GM20000 (cell line): ENCODE measurements around the gene ASMTL.
"Not testable (repeated sequence)": the region's sequence is repeated elsewhere in the genome, so short reads cannot be mapped to it uniquely, and the experiment has no call there.

Experiments
- DNase-seq: peaks from one replicate; pipeline ENCODE4 v3.0.0; 2012; ENCODE audit warnings: low spot score
- TF ChIP-seq, protein P1 (sequence below): IDR thresholded peaks from 2 replicates; pipeline ENCODE4 v1.5.1; 2012; ENCODE audit warnings: mild to moderate bottlenecking, control low read depth; ENCODE audit errors: extremely low read depth, missing control alignments

Gene ASMTL

DNA sequence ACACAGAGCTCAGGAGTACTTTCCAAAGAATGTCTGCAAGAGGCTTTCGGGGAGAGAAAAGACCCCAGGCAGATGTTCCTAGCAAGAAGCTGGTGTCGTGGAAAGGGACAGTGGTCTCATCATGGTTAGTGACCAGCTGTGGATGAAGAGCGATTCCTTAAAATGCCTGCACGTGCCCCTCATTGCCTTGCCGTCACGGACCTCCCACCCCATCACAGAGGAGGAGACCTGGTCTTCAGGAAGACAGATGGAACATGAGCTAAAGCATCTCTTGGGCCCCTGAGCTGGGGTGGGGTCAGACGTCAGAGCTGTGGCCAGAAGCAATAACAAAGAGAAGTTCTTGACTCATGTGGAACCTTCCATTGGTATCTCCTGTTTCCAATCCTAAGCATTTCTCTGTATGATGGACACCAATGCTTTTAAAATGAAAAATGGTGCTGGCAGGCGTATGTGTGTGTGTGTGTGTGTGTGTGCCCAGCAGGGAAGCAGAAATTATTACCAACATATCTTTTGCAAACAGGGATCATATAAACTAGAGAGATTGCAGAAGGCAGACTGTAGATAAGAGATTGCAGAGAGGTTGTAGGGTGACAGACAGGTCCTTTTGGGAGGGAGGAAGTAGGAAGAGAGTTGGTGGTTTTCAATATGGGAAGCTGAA, 25.2 kb upstream of the ASMTL start:
- TF ChIP-seq, protein P1, sequence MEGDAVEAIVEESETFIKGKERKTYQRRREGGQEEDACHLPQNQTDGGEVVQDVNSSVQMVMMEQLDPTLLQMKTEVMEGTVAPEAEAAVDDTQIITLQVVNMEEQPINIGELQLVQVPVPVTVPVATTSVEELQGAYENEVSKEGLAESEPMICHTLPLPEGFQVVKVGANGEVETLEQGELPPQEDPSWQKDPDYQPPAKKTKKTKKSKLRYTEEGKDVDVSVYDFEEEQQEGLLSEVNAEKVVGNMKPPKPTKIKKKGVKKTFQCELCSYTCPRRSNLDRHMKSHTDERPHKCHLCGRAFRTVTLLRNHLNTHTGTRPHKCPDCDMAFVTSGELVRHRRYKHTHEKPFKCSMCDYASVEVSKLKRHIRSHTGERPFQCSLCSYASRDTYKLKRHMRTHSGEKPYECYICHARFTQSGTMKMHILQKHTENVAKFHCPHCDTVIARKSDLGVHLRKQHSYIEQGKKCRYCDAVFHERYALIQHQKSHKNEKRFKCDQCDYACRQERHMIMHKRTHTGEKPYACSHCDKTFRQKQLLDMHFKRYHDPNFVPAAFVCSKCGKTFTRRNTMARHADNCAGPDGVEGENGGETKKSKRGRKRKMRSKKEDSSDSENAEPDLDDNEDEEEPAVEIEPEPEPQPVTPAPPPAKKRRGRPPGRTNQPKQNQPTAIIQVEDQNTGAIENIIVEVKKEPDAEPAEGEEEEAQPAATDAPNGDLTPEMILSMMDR: no peak
- DNase-seq: no peak

DNA sequence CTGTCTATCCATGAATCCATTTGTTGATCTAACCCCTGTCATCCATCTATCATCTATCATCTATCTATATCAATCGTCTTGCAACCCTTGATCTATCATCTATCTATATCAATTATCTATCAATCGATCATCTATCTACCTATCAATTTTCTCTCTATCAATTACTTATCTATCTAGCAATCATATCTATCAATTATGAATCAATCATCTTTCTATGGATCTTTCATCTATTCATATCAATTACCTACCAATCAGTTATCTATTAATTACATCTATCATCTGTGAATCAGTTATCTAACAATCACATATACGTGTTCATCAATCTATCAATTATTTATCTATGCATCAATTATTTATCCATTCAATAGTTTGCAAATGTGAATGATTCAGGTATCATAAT, 24.5 kb upstream of the ASMTL start:
- no peak for DNase-seq
- TF ChIP-seq, protein P1: no peak

DNA sequence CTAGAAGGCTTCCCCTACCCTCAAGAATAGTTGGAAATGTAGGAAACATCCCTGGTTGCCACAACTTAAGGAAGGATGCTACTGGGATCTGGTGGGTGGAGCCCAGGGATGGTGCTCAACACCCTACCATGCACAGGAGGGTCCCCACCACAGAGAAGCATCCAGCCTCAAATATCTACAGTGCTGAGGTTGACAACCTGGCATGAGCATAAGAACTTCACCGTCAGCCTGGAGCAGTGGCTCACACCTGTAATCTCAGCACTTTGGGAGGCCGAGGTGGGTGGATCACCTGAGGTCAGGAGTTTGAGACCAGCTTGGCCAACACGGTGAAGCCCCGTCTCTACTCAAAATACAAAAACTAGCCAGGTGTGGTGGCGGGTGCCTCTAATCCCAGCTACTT, 24.0 kb upstream of the ASMTL start:
- DNase-seq: no peak
- TF ChIP-seq, protein P1: no peak

DNA sequence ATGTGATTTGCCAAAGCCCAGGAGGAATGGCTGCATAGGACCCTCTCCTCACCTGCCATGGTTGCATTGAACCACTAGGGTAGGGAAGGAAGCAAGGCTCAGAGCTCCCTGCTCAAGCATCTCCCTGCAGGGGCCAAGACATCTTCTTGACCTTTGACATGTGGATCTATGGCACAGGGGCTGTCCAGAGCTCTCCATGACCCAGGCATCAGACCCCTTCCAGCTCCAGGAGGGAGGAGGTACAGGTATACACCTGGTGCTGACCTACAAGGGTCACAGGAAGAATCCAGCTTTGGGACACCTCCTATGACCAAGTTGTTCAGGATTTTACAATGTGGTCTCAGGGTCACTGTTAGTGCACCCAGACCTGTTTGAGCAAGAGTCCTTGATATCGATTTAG, 23.2 kb upstream of the ASMTL start:
- TF ChIP-seq, protein P1: no peak
- DNase-seq: no peak

DNA sequence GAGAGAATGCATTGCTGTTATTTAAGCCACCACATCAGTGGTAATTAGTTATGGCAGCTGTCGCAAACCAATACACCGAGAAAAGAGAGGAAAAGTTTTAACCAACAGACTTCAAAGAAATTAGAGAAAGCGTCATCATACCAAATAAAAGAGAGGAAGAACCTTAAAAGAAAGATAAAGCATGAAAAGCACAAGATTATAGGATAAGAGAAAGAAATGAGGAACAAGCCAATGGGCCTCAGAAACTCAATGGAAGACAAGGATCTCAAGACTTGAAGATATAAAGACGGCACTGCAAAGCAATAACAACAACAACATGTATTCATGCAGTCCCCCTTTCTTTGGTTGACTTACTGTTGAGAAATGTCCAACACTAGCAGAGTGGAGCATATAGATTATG, 22.8 kb upstream of the ASMTL start:
- DNase-seq: no peak

DNA sequence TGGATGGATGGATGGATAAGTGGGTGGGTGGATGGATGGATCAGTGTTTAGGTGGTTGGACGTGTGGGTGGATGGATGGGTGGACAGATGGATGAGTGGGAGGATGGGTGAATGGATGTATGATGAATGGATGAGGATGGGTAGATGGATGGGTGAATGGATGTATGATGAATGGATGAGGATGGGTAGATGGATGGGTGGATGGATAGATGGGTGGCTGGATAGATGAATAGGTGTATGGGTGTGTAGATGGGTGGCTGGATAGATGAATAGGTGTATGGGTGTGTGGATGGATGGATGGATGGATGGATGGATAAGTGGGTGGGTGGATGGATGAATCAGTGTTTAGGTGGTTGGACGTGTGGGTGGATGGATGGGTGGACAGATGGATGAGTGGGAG, 21.9 kb upstream of the ASMTL start:
- not testable (repeated sequence) for DNase-seq

More for the DNA sequence above, 22.8 kb upstream of the ASMTL start:
- TF ChIP-seq, protein P1: no peak

DNA sequence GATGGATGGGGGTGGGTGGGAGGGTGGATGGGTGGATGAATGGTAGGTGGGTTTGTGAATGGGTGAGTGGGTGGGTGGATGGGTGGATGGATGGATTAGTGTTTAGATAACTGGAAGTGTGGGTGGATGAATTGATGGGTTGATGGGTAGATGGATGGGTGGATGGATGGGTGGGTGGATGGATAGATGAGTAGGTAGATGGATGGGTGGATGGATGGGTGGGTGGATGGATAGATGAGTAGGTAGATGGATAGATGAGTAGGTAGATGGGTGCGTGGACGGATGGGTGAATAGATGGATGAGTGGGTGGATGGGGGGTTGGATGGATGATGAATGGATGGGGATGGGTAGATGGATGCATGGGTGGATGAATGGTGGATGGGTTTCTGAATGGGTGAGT, 20.3 kb upstream of the ASMTL start:
- TF ChIP-seq, protein P1: no peak
- no peak for DNase-seq

DNA sequence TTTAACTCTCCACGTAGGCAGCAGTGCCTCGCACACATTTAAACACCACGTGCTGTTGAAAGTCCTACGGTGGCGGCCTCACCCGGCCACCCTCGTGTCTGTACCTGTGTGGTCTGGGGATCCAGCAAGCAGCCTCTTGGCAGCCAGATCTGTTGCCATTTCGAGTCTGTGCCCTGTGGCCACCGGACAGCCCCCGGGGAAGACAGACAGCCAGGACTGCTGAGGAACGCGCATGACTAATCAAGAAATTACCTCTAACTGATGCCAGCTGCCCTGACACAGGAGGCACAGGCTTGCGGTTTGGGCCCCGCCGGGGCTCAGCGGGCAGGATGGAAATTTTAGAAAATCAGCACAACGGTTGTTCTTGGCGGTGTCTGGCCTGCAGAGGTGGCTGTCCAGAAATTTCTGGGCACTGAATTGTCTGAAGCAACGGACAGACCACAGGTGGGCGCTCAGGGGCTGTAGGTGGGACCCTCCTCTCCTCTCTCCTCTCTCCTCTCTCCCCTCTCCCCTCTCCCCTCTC, 15.6 kb upstream of the ASMTL start:
- peak; percentile 70 for DNase-seq
- TF ChIP-seq, protein P1: no peak
